SK-N-SH treated with all-trans-retinoic acid at 6 μM for 48 hours (cell line): ENCODE data around the gene ATP11A.

Source experiments
- CREB5 ChIP-seq: fragments of 250-450 bp; sonication (Bioruptor Pico); IDR thresholded peaks from 2 replicates; pipeline ENCODE4 v1.5.1; 2020; ENCODE audit warnings: low read depth, mild to moderate bottlenecking, moderate library complexity
- CSDC2 ChIP-seq: fragments of 250-450 bp; sonication (Bioruptor Pico); IDR thresholded peaks from 2 replicates; pipeline ENCODE4 v1.5.0; 2020; ENCODE audit warnings: mild to moderate bottlenecking, moderate library complexity
- ESRRG ChIP-seq: fragments of 250-450 bp; sonication (Bioruptor Pico); IDR thresholded peaks from 2 replicates; pipeline ENCODE4 v1.6.1; 2021; ENCODE audit warnings: mild to moderate bottlenecking
- POU6F1 ChIP-seq: fragments of 250-450 bp; sonication (Bioruptor Pico); IDR thresholded peaks from 2 replicates; pipeline ENCODE4 v1.8.0; 2021; ENCODE audit warnings: low read depth, mild to moderate bottlenecking, moderate library complexity, borderline replicate concordance
- PPARA ChIP-seq: fragments of 250-450 bp; sonication (Bioruptor Pico); IDR thresholded peaks from 2 replicates; pipeline ENCODE4 v1.5.0; 2020; ENCODE audit warnings: mild to moderate bottlenecking, borderline replicate concordance
- RARB ChIP-seq: fragments of 250-450 bp; sonication (Bioruptor Pico); IDR thresholded peaks from 2 replicates; pipeline ENCODE4 v1.8.0; 2021; ENCODE audit warnings: mild to moderate bottlenecking, moderate library complexity
- TOX ChIP-seq: fragments of 250-450 bp; sonication (Bioruptor Pico); IDR thresholded peaks from 2 replicates; pipeline ENCODE4 v1.8.0; 2021; ENCODE audit warnings: mild to moderate bottlenecking, moderate library complexity, borderline replicate concordance
- ZFP3 ChIP-seq: fragments of 250-450 bp; sonication (Bioruptor Pico); IDR thresholded peaks from 2 replicates; pipeline ENCODE4 v1.5.0; 2020; ENCODE audit warnings: mild to moderate bottlenecking, moderate library complexity
- ZFP30 ChIP-seq: fragments of 450-650 bp; formaldehyde crosslinking; IDR thresholded peaks from 2 replicates; pipeline ENCODE4 v1.5.0; 2022; ENCODE audit warnings: mild to moderate bottlenecking, moderate library complexity
- TF ChIP-seq, protein P1 (sequence below): fragments of 250-450 bp; sonication (Bioruptor Pico); IDR thresholded peaks from 2 replicates; pipeline ENCODE4 v1.8.0; 2020; ENCODE audit warnings: mild to moderate bottlenecking, moderate library complexity, borderline replicate concordance
- TF ChIP-seq, protein P2 (sequence below): fragments of 250-450 bp; sonication (Bioruptor Pico); IDR thresholded peaks from 2 replicates; pipeline ENCODE4 v1.5.0; 2020; ENCODE audit warnings: mild to moderate bottlenecking, moderate library complexity
- TF ChIP-seq, protein P3 (sequence below): fragments of 250-450 bp; sonication (Bioruptor Pico); IDR thresholded peaks from 2 replicates; pipeline ENCODE4 v1.5.1; 2021; ENCODE audit warnings: mild to moderate bottlenecking, moderate library complexity

GRCh38 chr13:112783135-112783977, 93.5 kb downstream of the ATP11A start:
- TF ChIP-seq ZFP3 (no peak), RARB (CRISPR knock-in tag) (no peak), CREB5 (CRISPR knock-in tag) (no peak), PPARA (CRISPR knock-in tag) (no peak), CSDC2 (CRISPR knock-in tag) (no peak), ZFP30 (no peak), POU6F1 (no peak), ESRRG (no peak), TOX (CRISPR knock-in tag) (no peak)
- TF ChIP-seq, protein P1, sequence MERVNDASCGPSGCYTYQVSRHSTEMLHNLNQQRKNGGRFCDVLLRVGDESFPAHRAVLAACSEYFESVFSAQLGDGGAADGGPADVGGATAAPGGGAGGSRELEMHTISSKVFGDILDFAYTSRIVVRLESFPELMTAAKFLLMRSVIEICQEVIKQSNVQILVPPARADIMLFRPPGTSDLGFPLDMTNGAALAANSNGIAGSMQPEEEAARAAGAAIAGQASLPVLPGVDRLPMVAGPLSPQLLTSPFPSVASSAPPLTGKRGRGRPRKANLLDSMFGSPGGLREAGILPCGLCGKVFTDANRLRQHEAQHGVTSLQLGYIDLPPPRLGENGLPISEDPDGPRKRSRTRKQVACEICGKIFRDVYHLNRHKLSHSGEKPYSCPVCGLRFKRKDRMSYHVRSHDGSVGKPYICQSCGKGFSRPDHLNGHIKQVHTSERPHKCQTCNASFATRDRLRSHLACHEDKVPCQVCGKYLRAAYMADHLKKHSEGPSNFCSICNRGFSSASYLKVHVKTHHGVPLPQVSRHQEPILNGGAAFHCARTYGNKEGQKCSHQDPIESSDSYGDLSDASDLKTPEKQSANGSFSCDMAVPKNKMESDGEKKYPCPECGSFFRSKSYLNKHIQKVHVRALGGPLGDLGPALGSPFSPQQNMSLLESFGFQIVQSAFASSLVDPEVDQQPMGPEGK: no peak
- TF ChIP-seq, protein P2, sequence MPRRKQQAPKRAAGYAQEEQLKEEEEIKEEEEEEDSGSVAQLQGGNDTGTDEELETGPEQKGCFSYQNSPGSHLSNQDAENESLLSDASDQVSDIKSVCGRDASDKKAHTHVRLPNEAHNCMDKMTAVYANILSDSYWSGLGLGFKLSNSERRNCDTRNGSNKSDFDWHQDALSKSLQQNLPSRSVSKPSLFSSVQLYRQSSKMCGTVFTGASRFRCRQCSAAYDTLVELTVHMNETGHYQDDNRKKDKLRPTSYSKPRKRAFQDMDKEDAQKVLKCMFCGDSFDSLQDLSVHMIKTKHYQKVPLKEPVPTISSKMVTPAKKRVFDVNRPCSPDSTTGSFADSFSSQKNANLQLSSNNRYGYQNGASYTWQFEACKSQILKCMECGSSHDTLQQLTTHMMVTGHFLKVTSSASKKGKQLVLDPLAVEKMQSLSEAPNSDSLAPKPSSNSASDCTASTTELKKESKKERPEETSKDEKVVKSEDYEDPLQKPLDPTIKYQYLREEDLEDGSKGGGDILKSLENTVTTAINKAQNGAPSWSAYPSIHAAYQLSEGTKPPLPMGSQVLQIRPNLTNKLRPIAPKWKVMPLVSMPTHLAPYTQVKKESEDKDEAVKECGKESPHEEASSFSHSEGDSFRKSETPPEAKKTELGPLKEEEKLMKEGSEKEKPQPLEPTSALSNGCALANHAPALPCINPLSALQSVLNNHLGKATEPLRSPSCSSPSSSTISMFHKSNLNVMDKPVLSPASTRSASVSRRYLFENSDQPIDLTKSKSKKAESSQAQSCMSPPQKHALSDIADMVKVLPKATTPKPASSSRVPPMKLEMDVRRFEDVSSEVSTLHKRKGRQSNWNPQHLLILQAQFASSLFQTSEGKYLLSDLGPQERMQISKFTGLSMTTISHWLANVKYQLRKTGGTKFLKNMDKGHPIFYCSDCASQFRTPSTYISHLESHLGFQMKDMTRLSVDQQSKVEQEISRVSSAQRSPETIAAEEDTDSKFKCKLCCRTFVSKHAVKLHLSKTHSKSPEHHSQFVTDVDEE (CRISPR knock-in tag): no peak
- TF ChIP-seq, protein P3, sequence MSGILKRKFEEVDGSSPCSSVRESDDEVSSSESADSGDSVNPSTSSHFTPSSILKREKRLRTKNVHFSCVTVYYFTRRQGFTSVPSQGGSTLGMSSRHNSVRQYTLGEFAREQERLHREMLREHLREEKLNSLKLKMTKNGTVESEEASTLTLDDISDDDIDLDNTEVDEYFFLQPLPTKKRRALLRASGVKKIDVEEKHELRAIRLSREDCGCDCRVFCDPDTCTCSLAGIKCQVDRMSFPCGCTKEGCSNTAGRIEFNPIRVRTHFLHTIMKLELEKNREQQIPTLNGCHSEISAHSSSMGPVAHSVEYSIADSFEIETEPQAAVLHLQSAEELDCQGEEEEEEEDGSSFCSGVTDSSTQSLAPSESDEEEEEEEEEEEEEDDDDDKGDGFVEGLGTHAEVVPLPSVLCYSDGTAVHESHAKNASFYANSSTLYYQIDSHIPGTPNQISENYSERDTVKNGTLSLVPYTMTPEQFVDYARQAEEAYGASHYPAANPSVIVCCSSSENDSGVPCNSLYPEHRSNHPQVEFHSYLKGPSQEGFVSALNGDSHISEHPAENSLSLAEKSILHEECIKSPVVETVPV (CRISPR knock-in tag): no peak
